Measurements from ENCODE around the gene SLC9B2.
A peak's percentile ranks its signal among the peaks of the same experiment; 100 is the strongest.
"Not testable (repeated sequence)": the region's sequence is repeated elsewhere in the genome, so short reads cannot be mapped to it uniquely, and the experiment has no call there.

Gene SLC9B2

DNA sequence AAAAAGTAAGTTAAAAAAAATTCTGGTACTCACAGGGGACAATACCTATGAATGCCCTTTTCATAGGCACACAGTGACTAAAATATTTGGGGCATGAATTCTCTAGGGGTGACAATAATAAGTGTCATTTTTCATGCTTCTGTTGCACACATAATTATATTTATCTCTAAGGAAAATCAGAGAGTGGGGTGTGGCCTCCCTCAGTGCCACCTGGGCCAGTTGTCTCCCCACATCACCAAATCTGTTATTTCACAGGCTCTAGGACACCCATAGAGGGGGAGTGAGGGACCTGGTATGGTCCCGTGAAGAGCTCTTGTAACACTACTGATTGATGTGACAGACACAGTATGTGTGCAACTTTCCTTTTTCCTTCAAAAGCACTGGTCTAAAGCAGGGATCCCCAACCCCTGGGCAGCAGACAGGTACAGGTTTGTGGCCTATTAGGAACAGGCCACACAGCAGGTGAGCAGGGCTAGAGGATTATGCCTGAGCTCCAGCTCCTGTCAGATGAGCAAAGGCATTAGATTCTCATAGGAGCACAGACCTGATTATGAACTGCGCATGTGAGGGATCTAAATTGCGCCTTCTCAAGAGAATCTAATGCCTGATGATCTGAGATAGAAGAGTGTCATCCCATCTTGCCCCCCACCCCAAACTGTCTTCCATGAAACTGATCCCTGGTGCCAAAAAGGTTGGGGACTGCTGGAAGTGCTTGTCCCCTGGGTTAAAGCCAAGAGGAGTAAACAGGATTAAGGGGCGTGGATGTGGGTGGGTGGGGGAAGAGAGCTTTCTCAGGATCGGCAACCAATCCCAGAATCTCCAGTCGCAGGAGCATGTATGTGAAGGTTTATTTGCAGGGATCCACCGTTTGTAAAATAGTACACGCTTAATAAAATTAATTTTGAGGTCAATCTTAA lies 57.9 kb downstream of the SLC9B2 start:
- peak; percentile 23 for DNase-seq

DNA sequence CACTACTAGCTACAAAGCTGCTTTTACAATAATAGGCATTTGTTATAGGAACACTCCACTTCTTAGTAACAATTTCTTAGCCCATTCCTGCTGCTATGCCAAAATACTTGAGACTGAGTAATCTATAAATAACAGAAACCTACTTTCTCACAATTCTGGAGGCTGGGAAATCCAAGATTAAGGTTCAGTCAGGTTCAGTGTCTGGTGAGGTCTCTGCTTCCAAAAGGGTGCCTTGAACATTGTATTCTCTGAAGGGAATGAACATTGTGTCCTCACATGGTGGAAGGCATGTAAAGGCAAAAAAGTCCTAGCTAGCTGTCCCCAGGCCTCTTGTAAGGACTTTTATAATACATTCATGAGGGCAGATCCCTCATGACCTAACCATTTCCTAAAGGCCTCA lies 64.0 kb downstream of the SLC9B2 start:
- peak; percentile 52 for DNase-seq

DNA sequence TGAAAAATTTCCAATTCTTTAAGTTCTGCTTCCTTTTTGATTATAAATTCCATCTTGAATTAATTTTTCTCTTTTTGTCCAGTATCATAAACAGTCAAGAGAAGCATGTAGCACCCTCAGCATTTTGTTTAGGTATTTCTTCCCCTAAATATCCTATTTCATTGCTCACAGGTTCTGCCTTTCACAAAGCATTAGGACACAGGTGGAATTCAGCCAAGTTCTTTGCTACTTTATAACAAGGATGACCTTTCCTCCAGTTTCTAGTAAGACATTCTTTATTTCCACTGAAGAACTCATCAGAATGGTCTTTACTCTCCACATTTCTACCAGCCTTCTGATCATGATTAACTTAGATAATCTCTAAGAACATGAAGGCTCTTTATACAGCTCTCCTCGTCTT lies 64.5 kb downstream of the SLC9B2 start:
- DNase-seq: peak; percentile 88

DNA sequence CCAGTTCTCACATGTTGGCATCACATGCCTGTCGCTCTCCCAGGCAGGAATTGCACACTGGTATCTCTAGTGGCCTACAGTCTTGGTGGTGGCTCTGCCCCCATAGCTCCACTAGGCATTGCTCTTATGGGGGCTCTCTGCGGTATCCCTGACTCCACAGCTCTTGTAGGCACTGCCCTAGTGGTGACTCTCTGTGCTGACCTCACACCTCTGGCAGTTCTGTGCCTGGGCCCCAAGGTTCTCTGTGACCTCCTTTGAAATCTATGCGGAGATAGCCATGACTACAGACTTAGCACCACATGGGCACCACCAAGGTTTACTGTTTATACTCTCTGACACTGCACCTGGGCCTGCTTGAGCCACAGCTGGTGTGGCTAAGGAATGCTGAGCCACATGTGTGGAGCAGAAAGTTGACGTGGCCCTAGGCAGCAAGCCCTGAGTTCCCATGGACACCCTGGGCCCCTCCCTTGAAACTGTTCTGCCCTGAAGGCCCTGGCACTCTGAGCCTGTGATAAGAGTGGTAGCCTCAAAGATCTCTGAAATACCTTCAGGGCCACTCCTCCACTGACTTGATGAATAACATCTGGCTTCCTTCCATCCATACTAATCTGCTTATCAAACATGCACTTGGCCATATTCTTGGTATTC lies 65.1 kb downstream of the SLC9B2 start:
- DNase-seq: peak; percentile 98

DNA sequence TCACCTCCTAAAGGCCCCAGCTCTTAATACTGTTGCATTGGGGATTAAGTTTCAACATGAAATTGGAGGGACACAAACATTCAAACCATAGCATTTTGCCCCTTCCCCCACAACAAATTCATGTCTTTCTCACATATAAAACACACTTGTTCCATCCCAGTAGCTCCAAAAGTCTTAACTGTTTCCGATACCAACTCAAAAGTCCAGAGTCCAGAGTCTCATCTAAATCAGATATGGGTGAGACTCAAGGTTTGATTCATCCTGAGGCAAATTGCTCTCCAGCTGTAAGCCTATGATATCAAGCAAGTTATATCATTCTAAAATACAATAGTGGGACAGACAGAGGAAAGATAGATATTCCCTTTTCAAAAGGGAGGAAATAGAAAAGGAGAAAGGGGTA lies 65.8 kb downstream of the SLC9B2 start:
- DNase-seq: no peak

DNA sequence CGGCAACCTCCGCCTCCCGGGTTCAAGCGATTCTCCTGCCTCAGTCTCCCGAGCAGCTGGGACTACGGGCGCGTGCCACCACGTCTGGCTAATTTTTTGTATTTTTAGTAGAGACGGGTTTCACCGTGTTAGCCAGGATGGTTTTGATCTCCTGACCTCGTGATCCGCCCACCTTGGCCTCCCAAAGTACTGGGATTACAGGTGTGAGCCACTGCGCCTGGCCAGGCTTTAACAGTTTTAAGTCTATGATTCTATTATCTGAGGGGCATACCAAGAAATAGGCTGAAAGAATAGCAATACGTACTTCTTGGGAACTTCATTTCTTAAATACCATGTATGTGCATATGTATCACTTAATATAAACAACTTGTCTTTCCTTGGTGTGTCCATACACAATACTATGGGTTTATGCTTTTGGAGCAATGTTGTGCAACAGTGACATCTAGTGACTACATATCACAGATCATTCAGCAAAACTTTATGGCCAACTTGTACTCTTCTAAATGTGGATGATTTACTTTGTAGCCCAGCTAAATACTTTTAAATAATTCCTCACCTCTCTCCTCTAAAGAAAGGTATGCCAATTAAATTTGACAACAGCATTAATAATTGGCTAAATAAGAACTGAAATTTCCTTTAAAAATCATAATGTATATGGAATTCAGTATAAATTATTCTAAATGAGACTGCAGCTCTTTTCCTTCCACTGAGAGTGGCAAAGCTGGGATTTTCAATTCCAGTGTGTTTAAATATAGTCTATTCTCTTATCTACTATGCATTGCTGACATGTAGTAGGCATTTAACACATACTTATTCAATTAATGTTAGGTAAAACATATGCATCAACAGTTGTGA lies 67.5 kb downstream of the SLC9B2 start:
- peak; percentile 90 for DNase-seq

DNA sequence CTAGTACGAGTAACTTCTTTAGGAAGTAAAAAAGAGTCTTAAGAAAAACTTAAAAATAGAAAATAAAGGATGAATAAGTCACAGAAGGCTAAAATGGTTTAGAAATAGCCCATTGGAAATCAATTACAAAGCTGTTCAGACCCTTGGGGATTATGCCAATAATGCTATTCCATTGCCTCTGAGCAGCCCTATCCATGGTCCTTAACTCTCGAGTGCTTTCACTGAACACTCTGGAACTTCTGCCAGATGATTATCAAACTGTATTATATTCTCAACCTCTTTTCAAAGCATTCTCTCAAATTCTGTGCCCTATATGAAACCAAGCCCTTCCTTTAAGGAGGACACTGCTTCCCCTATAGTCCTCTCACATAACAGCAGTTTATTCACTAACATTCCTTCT lies 74.0 kb downstream of the SLC9B2 start:
- DNase-seq: peak; percentile 52

DNA sequence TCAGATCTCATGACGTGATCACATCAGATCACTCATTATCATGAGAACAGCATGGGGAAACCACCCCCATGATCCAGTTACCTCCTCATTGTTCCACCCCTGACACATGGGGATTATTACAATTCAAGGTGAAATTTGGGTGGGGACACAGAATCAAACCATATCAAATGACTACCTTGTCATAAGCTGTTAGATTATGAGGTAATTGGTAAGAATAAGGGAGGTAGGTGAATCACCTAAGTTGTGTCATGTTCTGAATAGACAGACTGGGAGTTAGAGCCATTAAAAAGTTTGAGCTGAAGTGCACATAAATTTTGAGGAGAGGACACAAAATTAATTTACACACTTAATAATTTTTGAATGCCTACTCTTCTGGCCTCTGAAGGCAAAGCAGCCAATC lies 81.8 kb downstream of the SLC9B2 start:
- DNase-seq: no peak

DNA sequence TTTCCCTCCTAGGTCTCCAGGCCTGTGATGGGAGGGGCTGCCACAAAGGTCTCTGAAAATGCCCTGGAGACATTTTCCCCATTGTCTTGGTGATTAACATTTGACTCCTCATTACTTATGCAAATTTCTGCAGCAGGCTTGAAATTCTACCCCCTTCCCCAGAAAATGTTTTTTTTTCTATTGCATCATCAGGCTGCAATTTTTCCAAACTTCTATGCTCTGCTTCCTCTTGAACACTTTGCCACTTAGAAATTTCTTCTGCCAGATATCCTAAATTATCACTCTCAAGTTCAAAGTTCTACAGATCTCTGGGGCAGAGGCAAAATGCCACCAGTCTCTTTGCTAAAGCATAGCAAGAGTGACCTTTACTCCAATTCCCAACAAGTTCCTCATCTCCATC lies 82.6 kb downstream of the SLC9B2 start:
- not testable (repeated sequence) for DNase-seq

DNA sequence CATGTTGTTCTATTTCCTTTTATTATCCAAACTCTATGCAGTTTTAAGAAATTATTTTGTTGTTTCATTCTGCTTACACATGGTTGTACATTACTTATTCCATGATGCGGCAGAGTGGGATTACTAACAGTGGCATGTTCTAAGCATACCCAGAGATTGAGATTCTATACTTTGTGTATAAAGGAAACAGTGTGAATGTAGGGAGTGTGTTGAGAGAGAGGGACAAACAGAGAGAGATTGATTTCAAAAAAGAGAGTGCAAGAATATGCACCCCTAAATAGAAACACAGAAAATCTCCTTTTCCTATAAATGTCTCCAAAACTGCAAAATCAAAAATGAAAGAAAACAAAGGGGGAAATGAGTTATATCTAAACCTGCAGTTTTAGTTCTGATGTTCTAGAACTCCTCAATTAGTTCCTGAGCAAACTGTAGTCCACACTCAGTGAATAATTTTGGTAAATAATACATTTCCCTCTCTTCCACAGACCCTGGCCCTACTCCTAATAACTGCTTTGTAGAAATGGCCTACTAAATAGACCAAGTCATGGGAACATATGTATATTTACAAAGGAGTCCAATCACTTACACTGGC lies 88.0 kb downstream of the SLC9B2 start:
- no peak for DNase-seq

DNA sequence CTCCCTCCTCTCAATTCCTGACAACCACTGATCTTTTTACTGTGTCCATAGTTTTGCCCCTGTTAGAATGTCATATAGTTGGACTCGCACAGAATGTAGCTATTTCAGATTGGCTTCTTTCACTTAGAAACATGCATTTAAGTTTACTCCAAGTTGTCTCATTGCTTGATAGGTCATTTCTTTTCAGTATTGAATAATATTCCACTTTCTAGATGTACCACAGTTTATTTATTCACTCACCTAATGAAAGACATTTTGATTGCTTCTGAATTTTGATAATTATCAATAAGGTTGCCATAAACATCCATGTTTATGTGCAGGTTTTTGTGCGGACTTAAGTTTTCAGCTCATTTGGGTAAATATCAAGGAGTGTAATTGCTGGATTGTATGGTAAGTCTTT lies 95.6 kb downstream of the SLC9B2 start:
- DNase-seq: no peak

Measured in hematopoietic multipotent progenitor cell treated with erythropoietin and hydrocortisone succinate and interleukin-3 and kit ligand, for 6 days (in vitro differentiated cells).